H1 (cell line): ENCODE measurements around the gene OSBPL3. TPM values are rescaled to one million over a fixed set of nuclear protein-coding genes. Genes with fewer than 3 reads are reported as not detected.

Source experiments
- CTCF ChIA-PET: fragments of 300-600 bp; sonication (Branson Sonifier 250); formaldehyde crosslinking; loops from one replicate; lab custom pipeline; 2021; ENCODE audit not compliant: partially characterized antibody; lab: Charles Lee
- POLR2A ChIA-PET: fragments of 300-600 bp; sonication (Branson Sonifier 250); formaldehyde crosslinking; loops from one replicate; lab custom pipeline; 2021; ENCODE audit warnings: inconsistent platforms; ENCODE audit not compliant: partially characterized antibody; lab: Charles Lee
- DNase-seq, 2 experiments: peaks; one replicate each; pipeline versions ENCODE4 v3.0.0 to v3.0.0-alpha.2; 2010 to 2022; ENCODE audit warnings: low spot score in 2 of 2, low read depth in 1 of 2, mixed read lengths in 1 of 2
- FAIRE-seq: peaks from 2 replicates; lab custom pipeline; 2011; peaks lifted over from hg19 to GRCh38; lab: Jason Lieb, UNC
- H2AFZ ChIP-seq: 2 replicates; pipeline ENCODE4 v1.8.1; 2012; ENCODE audit warnings: low read length, inconsistent platforms
- H2AK5ac ChIP-seq: 2 replicates; pipeline ENCODE4 v1.6.1; 2013; ENCODE audit warnings: low read depth, low read length
- H2BK120ac ChIP-seq: replicated peaks from 2 replicates; pipeline ENCODE3; 2013; ENCODE audit warnings: low read depth, low read length, inconsistent platforms
- H2BK12ac ChIP-seq: 2 replicates; pipeline ENCODE4 v1.6.1; 2013; ENCODE audit warnings: low read depth, low read length
- H2BK15ac ChIP-seq: 2 replicates; pipeline ENCODE4 v1.6.1; 2013; ENCODE audit warnings: low read length
- H2BK20ac ChIP-seq: 2 replicates; pipeline ENCODE4 v1.6.1; 2013; ENCODE audit warnings: low read length
- H2BK5ac ChIP-seq: 2 replicates; pipeline ENCODE4 v1.6.1; 2013; ENCODE audit warnings: low read depth, low read length
- H3K14ac ChIP-seq: 2 replicates; pipeline ENCODE4 v1.6.1; 2013; ENCODE audit warnings: inconsistent platforms; ENCODE audit not compliant: insufficient read length
- H3K18ac ChIP-seq: 2 replicates; pipeline ENCODE4 v1.6.1; 2013; ENCODE audit warnings: low read length; ENCODE audit errors: extremely low read depth
- H3K23ac ChIP-seq: 2 replicates; pipeline ENCODE4 v1.6.1; 2013; ENCODE audit warnings: inconsistent platforms; ENCODE audit not compliant: insufficient read length
- H3K23me2 ChIP-seq: 2 replicates; pipeline ENCODE4 v1.6.1; 2013; ENCODE audit warnings: low read depth, low read length
- H3K27ac ChIP-seq: 2 replicates; pipeline ENCODE4 v1.6.1; 2011; ENCODE audit warnings: low read depth, low read length, inconsistent platforms
- H3K27me3 ChIP-seq, 4 experiments: replicated peaks in 1 of 4; 1 replicate in 1 of 4; 2 replicates in 3 of 4; pipeline versions ENCODE4 v1.6.1 to v1.8.1; 2011 to 2013; ENCODE audit warnings: low read length in 3 of 4, mild to moderate bottlenecking in 3 of 4, inconsistent platforms in 2 of 4, mixed read lengths in 2 of 4, moderate library complexity in 1 of 4; ENCODE audit not compliant: control insufficient read depth in 3 of 4, insufficient read depth in 3 of 4; ENCODE audit errors: extremely low read depth in 1 of 4
- H3K36me3 ChIP-seq, 4 experiments: 2 replicates each; pipeline versions ENCODE4 v1.6.1 to v1.8.1; 2011 to 2013; ENCODE audit warnings: mild to moderate bottlenecking in 4 of 4, low read length in 3 of 4, moderate library complexity in 2 of 4, control low read depth in 1 of 4, inconsistent platforms in 1 of 4; ENCODE audit not compliant: insufficient read depth in 4 of 4, control insufficient read depth in 2 of 4
- H3K4ac ChIP-seq: replicated peaks from 2 replicates; pipeline ENCODE3; 2013; ENCODE audit warnings: low read length, low read depth, mixed read lengths, inconsistent platforms; ENCODE audit not compliant: insufficient read length
- H3K4me1 ChIP-seq, 4 experiments: replicated peaks in 1 of 4; 1 replicate in 1 of 4; 2 replicates in 3 of 4; pipeline versions ENCODE4 v1.6.1 to v1.8.1; 2011 to 2013; ENCODE audit warnings: low read length in 3 of 4, inconsistent platforms in 2 of 4, mixed read lengths in 1 of 4; ENCODE audit not compliant: insufficient read depth in 4 of 4, control insufficient read depth in 3 of 4
- H3K4me2 ChIP-seq, 2 experiments: 2 replicates each; pipeline versions ENCODE4 v1.6.1 to v1.8.1; 2011 to 2013; ENCODE audit warnings: low read depth in 2 of 2, low read length in 2 of 2, control low read depth in 1 of 2, inconsistent platforms in 1 of 2, mild to moderate bottlenecking in 1 of 2; ENCODE audit not compliant: insufficient read depth in 1 of 2
- H3K4me3 ChIP-seq, 4 experiments: fragments of 200-600, 300-600 bp in 1 of 4; sonication (generic), shearing (Covaris generic), sonication (Bioruptor Twin) in 1 of 4; 2 replicates each; pipeline versions ENCODE4 v1.5.1 to v1.8.1; 2011 to 2016; ENCODE audit warnings: low read length in 4 of 4, low read depth in 3 of 4, control low read depth in 2 of 4, inconsistent platforms in 2 of 4, mild to moderate bottlenecking in 2 of 4, mixed read lengths in 1 of 4, moderate library complexity in 1 of 4; ENCODE audit not compliant: insufficient read depth in 2 of 4; ENCODE audit errors: extremely low read depth in 1 of 4
- H3K56ac ChIP-seq: replicated peaks from 2 replicates; pipeline ENCODE3; 2013; ENCODE audit warnings: low read depth, mild to moderate bottlenecking, mixed read lengths, low read length, inconsistent platforms; ENCODE audit not compliant: insufficient read length
- H3K79me1 ChIP-seq: 2 replicates; pipeline ENCODE4 v1.6.1; 2013; ENCODE audit warnings: low read depth, low read length, control low read depth
- H3K79me2 ChIP-seq, 2 experiments: 2 replicates each; pipeline versions ENCODE4 v1.6.1 to v1.8.1; 2012 to 2013; ENCODE audit warnings: low read length in 2 of 2, mild to moderate bottlenecking in 2 of 2, inconsistent platforms in 1 of 2; ENCODE audit not compliant: insufficient read depth in 2 of 2, control insufficient read depth in 1 of 2
- H3K9ac ChIP-seq, 4 experiments: replicated peaks in 1 of 4; 1 replicate in 1 of 4; 2 replicates in 3 of 4; pipeline versions ENCODE4 v1.6.1 to v1.8.1; 2011 to 2013; ENCODE audit warnings: low read depth in 3 of 4, low read length in 3 of 4, control low read depth in 2 of 4, mild to moderate bottlenecking in 2 of 4, moderate library complexity in 2 of 4, inconsistent platforms in 1 of 4; ENCODE audit errors: extremely low read depth in 1 of 4
- H3K9me3 ChIP-seq, 2 experiments: 2 replicates each; pipeline versions ENCODE4 v1.6.1 to v1.8.1; 2012 to 2013; ENCODE audit warnings: mild to moderate bottlenecking in 2 of 2, moderate library complexity in 2 of 2, control low read depth in 1 of 2, inconsistent platforms in 1 of 2, low read depth in 1 of 2, low read length in 1 of 2, mixed read lengths in 1 of 2; ENCODE audit not compliant: insufficient read depth in 2 of 2
- H4K20me1 ChIP-seq, 2 experiments: replicated peaks in 1 of 2; 2 replicates each; pipeline versions ENCODE3 to v1.8.1; 2011 to 2013; ENCODE audit warnings: inconsistent platforms in 2 of 2, low read length in 2 of 2, mild to moderate bottlenecking in 1 of 2; ENCODE audit not compliant: insufficient read depth in 2 of 2, control insufficient read depth in 1 of 2
- H4K5ac ChIP-seq: 2 replicates; pipeline ENCODE4 v1.6.1; 2013; ENCODE audit warnings: low read length, low read depth, mixed read lengths, inconsistent platforms; ENCODE audit not compliant: insufficient read length
- H4K8ac ChIP-seq: 2 replicates; pipeline ENCODE4 v1.8.0; 2013; ENCODE audit warnings: mild to moderate bottlenecking, moderate library complexity, low read length, inconsistent platforms; ENCODE audit not compliant: insufficient read depth; ENCODE audit errors: extremely low read depth
- H4K91ac ChIP-seq: replicated peaks from 2 replicates; pipeline ENCODE3; 2013; ENCODE audit warnings: low read length, mixed read lengths, inconsistent platforms; ENCODE audit not compliant: insufficient read length
- ASH2L ChIP-seq: fragments of 200-600, 300-600 bp; sonication (generic); IDR thresholded peaks from one replicate; pipeline ENCODE4 v1.7.1; 2017; ENCODE audit warnings: low read length
- ATF3 ChIP-seq: IDR thresholded peaks from 2 replicates; pipeline ENCODE4 v1.6.1; 2011; ENCODE audit warnings: low read depth, mild to moderate bottlenecking, low read length; ENCODE audit not compliant: insufficient read depth
- BCL11A ChIP-seq, 2 experiments: IDR thresholded peaks; one replicate each; pipeline ENCODE4 v1.6.1; 2011; ENCODE audit warnings: low read depth in 2 of 2, low read length in 2 of 2, mild to moderate bottlenecking in 2 of 2
- EP300 ChIP-seq, 2 experiments: IDR thresholded peaks; 1 replicate in 1 of 2; 2 replicates in 1 of 2; pipeline ENCODE4 v1.6.1; 2011 to 2012; ENCODE audit warnings: low read depth in 2 of 2, low read length in 2 of 2, mild to moderate bottlenecking in 2 of 2, borderline replicate concordance in 1 of 2, inconsistent platforms in 1 of 2, moderate library complexity in 1 of 2
- FOSL1 ChIP-seq: IDR thresholded peaks from 2 replicates; pipeline ENCODE4 v1.6.1; 2011; ENCODE audit warnings: mild to moderate bottlenecking, low read depth, low read length, moderate library complexity; ENCODE audit not compliant: insufficient read depth
- HDAC2 ChIP-seq, 2 experiments: fragments of 300-600 bp in 1 of 2; sonication (generic) in 1 of 2; IDR thresholded peaks; 2 replicates each; pipeline ENCODE4 v1.6.1; 2011 to 2012; ENCODE audit warnings: low read depth in 2 of 2, low read length in 2 of 2, mild to moderate bottlenecking in 2 of 2, moderate library complexity in 2 of 2, borderline replicate concordance in 1 of 2, inconsistent platforms in 1 of 2
- JUND ChIP-seq: IDR thresholded peaks from 2 replicates; pipeline ENCODE4 v1.6.1; 2011; ENCODE audit warnings: mild to moderate bottlenecking, improper control_type of control experiment, low read length
- POLR2A ChIP-seq, 2 experiments: IDR thresholded peaks; 1 replicate in 1 of 2; 2 replicates in 1 of 2; pipeline ENCODE4 v1.6.1; 2011; ENCODE audit warnings: low read depth in 2 of 2, low read length in 2 of 2, mild to moderate bottlenecking in 2 of 2; ENCODE audit errors: control extremely low read depth in 1 of 2
- RXRA ChIP-seq: IDR thresholded peaks from 2 replicates; pipeline ENCODE4 v1.6.1; 2011; ENCODE audit warnings: low read depth, mild to moderate bottlenecking, low read length, moderate library complexity; ENCODE audit not compliant: insufficient read depth
- SP2 ChIP-seq: IDR thresholded peaks from 2 replicates; pipeline ENCODE4 v1.6.1; 2012; ENCODE audit warnings: mild to moderate bottlenecking, low read length, inconsistent platforms
- SP4 ChIP-seq: IDR thresholded peaks from 2 replicates; pipeline ENCODE4 v1.6.1; 2012; ENCODE audit warnings: low read length, inconsistent platforms
- SRF ChIP-seq: IDR thresholded peaks from 2 replicates; pipeline ENCODE4 v1.6.1; 2011; ENCODE audit warnings: mild to moderate bottlenecking, low read depth, low read length, moderate library complexity
- SUZ12 ChIP-seq: fragments of 200-600 bp; sonication (generic); IDR thresholded peaks from 2 replicates; pipeline ENCODE4 v1.6.1; 2012; ENCODE audit warnings: mild to moderate bottlenecking, inconsistent platforms, low read length, moderate library complexity, mixed read lengths
- TCF12 ChIP-seq: IDR thresholded peaks from 2 replicates; pipeline ENCODE4 v1.6.1; 2011; ENCODE audit warnings: low read depth, mild to moderate bottlenecking, low read length
- WGBS, 2 experiments: shearing (Covaris generic) in 1 of 2; methylation state at CpG; one replicate each; pipeline versions ENCODE4 v1.1.6 to v1.1.7; 2013 to 2015; ENCODE audit warnings: low lambda C conversion rate in 2 of 2, mixed read lengths in 2 of 2, inconsistent platforms in 1 of 2, low coverage in 1 of 2, missing lambda C conversion rate in 1 of 2; ENCODE audit not compliant: insufficient replicate concordance in 2 of 2, insufficient coverage in 1 of 2, insufficient read length in 1 of 2; ENCODE audit errors: extremely low coverage in 1 of 2, missing lambda C conversion rate in 1 of 2; 5-methylcytosine and 5-hydroxymethylcytosine counted together
- polyA plus RNA-seq, 7 experiments: library from polyadenylated mRNA; depleted of rRNA in 3 of 7; stranded (reverse) in 5 of 7; unstranded in 2 of 7; fragments of >200 nt in 5 of 7; fragments of 200-250 nt in 2 of 7; gene quantifications; 1 replicate in 5 of 7; 2 replicates in 1 of 7; 4 replicates in 1 of 7; pipeline versions ENCODE4 v1.2.1 to v1.2.3, GENCODE V29; 2011 to 2013; ENCODE audit warnings: missing spikeins in 2 of 7, mixed read lengths in 2 of 7
- total RNA-seq: library from RNA; stranded (reverse); fragmentation: NEBNext Ultra II Directional; extraction: Animal tissue kit (Norgen Biotek cat#: 25700); gene quantifications from 2 replicates; pipeline ENCODE4 v1.2.1, GENCODE V29; 2021

Gene OSBPL3
- total and polyA plus RNA-seq, 2 of the 8 experiments (the other 6 are each of a cell fraction or from before 2014, with no cell fraction given), result 2.8 to 13.9 TPM

GRCh38 chr7:24948739-24949138 is 31.2 kb downstream of the OSBPL3 start:
- Histone ChIP-seq H3K56ac (no peak overlapping the region), H4K20me1 (no peaks in the 10 kb centered on the region), H3K9me3 (no peaks in the 10 kb centered on the region), H3K4me3 (no peak overlapping the region), H3K4me2 (no peak overlapping the region), H3K14ac (no peak overlapping the region), H2BK15ac (no peak overlapping the region), H2AK5ac (no peak overlapping the region), H2BK20ac (no peak overlapping the region), H3K9ac (no peak overlapping the region), H3K79me1 (peaks cover 2% of the 10 kb centered on the region; the same call in 1 of the 2 replicates), H3K27me3 (no peaks in the 10 kb centered on the region), H4K5ac (no peak overlapping the region), H3K23me2 (no peaks in the 10 kb centered on the region), H2BK12ac (no peak overlapping the region), H4K8ac (no peak overlapping the region), H2BK5ac (no peak overlapping the region), H3K36me3 (no peaks in the 10 kb centered on the region), H2BK120ac (no peak overlapping the region), H3K4me1 (no peaks in the 10 kb centered on the region), H3K27ac (no peak overlapping the region), H2AFZ (no peak overlapping the region), H4K91ac (no peak overlapping the region), H3K18ac (no peak overlapping the region), H3K79me2 (peaks cover 0 to 6% of the 10 kb centered on the region in 2 experiments; a peak in 1 of 4 replicates), H3K23ac (no peak overlapping the region), H3K4ac (no peak overlapping the region)
- DNase-seq (no peak), FAIRE-seq (no peak)
- WGBS, 2 experiments, result 88% methylated on average over 4 of the region's 4 CpGs; no CpG with 5 or more reads in 1 of the 2 experiments
- POLR2A ChIA-PET, result interaction anchor here (1.0 kb wide), 1 partner anchor 12 kb away, joined by 3 read pairs; no protein-coding TSS in a partner anchor
- CTCF ChIA-PET, result interaction anchor here (1.0 to 2.0 kb wide), 7 partner anchors 10 to 136 kb away, joined by 3 to 5 read pairs (median 4); no protein-coding TSS in a partner anchor
- TF ChIP-seq SRF, result no peak
- no peak for TF ChIP-seq EP300 (IDR thresholded peaks at IDR 0.05; ENCODE audit: borderline replicate concordance in 1 of 2, low read depth in 2 of 2, low read length in 2 of 2)
- no peak for TF ChIP-seq JUND
- TF ChIP-seq ASH2L, result no peak
- no peak for TF ChIP-seq RXRA
- no peak for TF ChIP-seq SP2
- no peak for TF ChIP-seq FOSL1
- TF ChIP-seq TCF12, result no peak
- TF ChIP-seq SP4, result no peak
- no peak for TF ChIP-seq HDAC2 (IDR thresholded peaks at IDR 0.05; ENCODE audit: borderline replicate concordance in 1 of 2, low read depth in 2 of 2, low read length in 2 of 2)
- TF ChIP-seq ATF3, result no peak
- no peak for TF ChIP-seq SUZ12
- TF ChIP-seq POLR2A (IDR thresholded peaks at IDR 0.05; ENCODE audit: control extremely low read depth in 1 of 2, low read depth in 2 of 2, low read length in 2 of 2), result no peak
- no peak for TF ChIP-seq BCL11A (IDR thresholded peaks at IDR 0.05; ENCODE audit: low read depth in 2 of 2, low read length in 2 of 2)
